HepG2 (cell line): ENCODE data around the gene ANLN. TPM values are rescaled to one million over a fixed set of nuclear protein-coding genes. Genes with fewer than 3 reads are reported as not detected.
A peak's percentile ranks its signal among the peaks of the same experiment; 100 is the strongest.

Experiments used
- CBX5 ChIP-seq: sonication (generic); formaldehyde crosslinking; IDR thresholded peaks from 2 replicates; pipeline ENCODE4 v1.4.0; 2020; ENCODE audit warnings: missing genetic modification reagents, borderline replicate concordance
- ETV6 ChIP-seq: sonication (generic); formaldehyde crosslinking; conservative IDR thresholded peaks from 2 replicates; pipeline ENCODE4 v1.4.0; 2020; ENCODE audit warnings: missing genetic modification reagents
- GZF1 ChIP-seq: sonication (generic); formaldehyde crosslinking; IDR thresholded peaks from 2 replicates; pipeline ENCODE4 v1.5.1; 2020; ENCODE audit warnings: mild to moderate bottlenecking, missing genetic modification reagents
- HDAC2 ChIP-seq: sonication (generic); formaldehyde crosslinking; IDR thresholded peaks from 2 replicates; pipeline ENCODE4 v1.4.0; 2020; ENCODE audit warnings: missing genetic modification reagents
- NCOA1 ChIP-seq: sonication (generic); formaldehyde crosslinking; IDR thresholded peaks from 2 replicates; pipeline ENCODE4 v1.9.0; 2021; ENCODE audit warnings: missing genetic modification reagents
- TP53 ChIP-seq: sonication (generic); formaldehyde crosslinking; conservative IDR thresholded peaks from 2 replicates; pipeline ENCODE4 v1.4.0; 2020; ENCODE audit warnings: missing genetic modification reagents
- ZFY ChIP-seq: sonication (generic); formaldehyde crosslinking; IDR thresholded peaks from 2 replicates; pipeline ENCODE4 v1.4.0; 2020; ENCODE audit warnings: missing genetic modification reagents
- ZNF292 ChIP-seq: sonication (generic); formaldehyde crosslinking; IDR thresholded peaks from 2 replicates; pipeline ENCODE4 v1.8.1; 2022; ENCODE audit warnings: mild to moderate bottlenecking, low read depth, missing genetic modification reagents, borderline replicate concordance
- ZNF547 ChIP-seq: sonication (generic); formaldehyde crosslinking; IDR thresholded peaks from 2 replicates; pipeline ENCODE4 v1.5.1; 2020; ENCODE audit warnings: mild to moderate bottlenecking, missing genetic modification reagents
- ZNF550 ChIP-seq: sonication (generic); formaldehyde crosslinking; IDR thresholded peaks from 2 replicates; pipeline ENCODE4 v1.4.0; 2020; ENCODE audit warnings: mild to moderate bottlenecking, missing genetic modification reagents, borderline replicate concordance
- ZNF562 ChIP-seq: sonication (generic); formaldehyde crosslinking; IDR thresholded peaks from 2 replicates; pipeline ENCODE4 v1.8.0; 2022; ENCODE audit warnings: missing genetic modification reagents, borderline replicate concordance
- ZNF616 ChIP-seq: sonication (generic); formaldehyde crosslinking; IDR thresholded peaks from 2 replicates; pipeline ENCODE4 v1.5.0; 2020; ENCODE audit warnings: low read depth, mild to moderate bottlenecking, missing genetic modification reagents
- ZSCAN25 ChIP-seq: sonication (generic); formaldehyde crosslinking; IDR thresholded peaks from 2 replicates; pipeline ENCODE4 v1.8.0; 2022; ENCODE audit warnings: mild to moderate bottlenecking, missing genetic modification reagents
- ZZZ3 ChIP-seq: sonication (generic); formaldehyde crosslinking; IDR thresholded peaks from 2 replicates; pipeline ENCODE4 v1.4.0; 2020; ENCODE audit warnings: missing genetic modification reagents, mild to moderate bottlenecking, borderline replicate concordance
- polyA plus RNA-seq, 8 experiments: library from polyadenylated mRNA; depleted of rRNA in 3 of 8; stranded (reverse) in 7 of 8; unstranded in 1 of 8; fragments of >200 nt; fragmentation: Illumina TruSeq in 4 of 8; extraction: Trizol in 4 of 8; gene quantifications; 2 replicates each; pipeline versions ENCODE4 v1.2.1 to v1.2.3, GENCODE V29; 2011 to 2016; ENCODE audit warnings: low read depth in 4 of 8, missing spikeins in 1 of 8, mixed read lengths in 1 of 8; ENCODE audit not compliant: insufficient read depth in 1 of 8
- total RNA-seq, 5 experiments: library from RNA; depleted of rRNA; stranded (reverse); fragments of >200 nt; fragmentation: Illumina TruSeq; extraction: Trizol; gene quantifications; 2 replicates each; pipeline ENCODE4 v1.2.3, GENCODE V29; 2016; ENCODE audit warnings: low read depth in 1 of 5
- TF ChIP-seq, protein P1 (sequence below): sonication (generic); formaldehyde crosslinking; IDR thresholded peaks from 2 replicates; pipeline ENCODE4 v1.4.0; 2020; ENCODE audit warnings: mild to moderate bottlenecking, missing genetic modification reagents, borderline replicate concordance
- TF ChIP-seq, protein P2 (sequence below): sonication (generic); formaldehyde crosslinking; IDR thresholded peaks from 2 replicates; pipeline ENCODE4 v1.5.0; 2020; ENCODE audit warnings: missing genetic modification reagents
- TF ChIP-seq, protein P3 (sequence below): sonication (generic); formaldehyde crosslinking; IDR thresholded peaks from 2 replicates; pipeline ENCODE4 v1.5.0; 2020; ENCODE audit warnings: missing genetic modification reagents, mild to moderate bottlenecking, borderline replicate concordance
- TF ChIP-seq, protein P4 (sequence below): sonication (generic); formaldehyde crosslinking; IDR thresholded peaks from 2 replicates; pipeline ENCODE4 v1.8.1; 2023; ENCODE audit warnings: missing genetic modification reagents, mild to moderate bottlenecking, borderline replicate concordance
- TF ChIP-seq, protein P5 (sequence below): sonication (generic); formaldehyde crosslinking; IDR thresholded peaks from 2 replicates; pipeline ENCODE4 v1.4.0; 2020; ENCODE audit warnings: missing genetic modification reagents, borderline replicate concordance

The ANLN gene
- total and polyA plus RNA-seq, 2 of the 13 experiments (the other 11 are each of a cell fraction or from before 2014, with no cell fraction given), result 20.0 to 72.0 TPM

DNA sequence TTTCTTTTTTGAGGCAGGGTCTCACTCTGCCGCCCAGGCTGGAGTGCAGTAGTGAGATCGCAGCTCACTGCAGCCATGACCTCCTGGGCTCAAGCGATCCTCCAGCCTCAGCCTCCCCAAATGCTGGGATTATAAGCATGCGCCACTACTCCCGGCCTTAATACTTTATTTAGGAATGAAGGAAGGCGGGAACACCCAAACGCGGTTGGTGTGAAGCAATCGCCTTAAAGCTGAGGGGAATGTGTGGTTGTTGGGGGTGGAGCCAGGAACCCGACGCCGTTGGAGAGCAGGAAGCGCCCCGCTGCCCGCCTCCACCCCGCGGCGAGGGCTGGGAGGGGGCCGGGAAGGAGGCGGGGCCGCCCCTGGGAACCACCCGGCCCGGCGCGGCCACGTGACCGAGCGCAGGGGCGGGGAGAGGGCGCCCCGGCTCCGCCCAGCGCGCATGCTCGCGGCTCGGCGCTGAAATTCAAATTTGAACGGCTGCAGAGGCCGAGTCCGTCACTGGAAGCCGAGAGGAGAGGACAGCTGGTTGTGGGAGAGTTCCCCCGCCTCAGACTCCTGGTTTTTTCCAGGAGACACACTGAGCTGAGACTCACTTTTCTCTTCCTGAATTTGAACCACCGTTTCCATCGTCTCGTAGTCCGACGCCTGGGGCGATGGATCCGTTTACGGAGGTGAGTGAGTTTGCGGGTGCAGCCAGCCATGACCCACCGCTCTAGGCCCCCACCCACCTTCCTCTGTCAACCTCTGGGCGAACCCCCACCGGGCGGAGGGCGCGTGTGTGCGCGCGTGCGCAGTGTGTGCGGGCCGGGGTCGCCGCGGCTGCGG lies at the start of gene ANLN (continued):
- TF ChIP-seq ETV6 (CRISPR knock-in tag) (no peak), ZNF547 (no peak; the same call in 1 of the 2 replicates), CBX5 (0 out of 2 replicates have a peak, but pooled peaks have one; percentile 54), ZNF292 (CRISPR knock-in tag) (peak; percentile 79; the same call in 1 of the 2 replicates), ZNF616 (no peak), ZNF562 (CRISPR knock-in tag) (no peak; the same call in 1 of the 2 replicates), ZNF550 (CRISPR knock-in tag) (no peak), GZF1 (CRISPR knock-in tag) (no peak), ZSCAN25 (CRISPR knock-in tag) (no peak), ZZZ3 (CRISPR knock-in tag) (peak; percentile 36; the same call in 1 of the 2 replicates), TP53 (CRISPR knock-in tag) (no peak), NCOA1 (CRISPR knock-in tag) (peak; percentile 88), HDAC2 (no peak), ZFY (CRISPR knock-in tag) (no peak)
- TF ChIP-seq, protein P1, sequence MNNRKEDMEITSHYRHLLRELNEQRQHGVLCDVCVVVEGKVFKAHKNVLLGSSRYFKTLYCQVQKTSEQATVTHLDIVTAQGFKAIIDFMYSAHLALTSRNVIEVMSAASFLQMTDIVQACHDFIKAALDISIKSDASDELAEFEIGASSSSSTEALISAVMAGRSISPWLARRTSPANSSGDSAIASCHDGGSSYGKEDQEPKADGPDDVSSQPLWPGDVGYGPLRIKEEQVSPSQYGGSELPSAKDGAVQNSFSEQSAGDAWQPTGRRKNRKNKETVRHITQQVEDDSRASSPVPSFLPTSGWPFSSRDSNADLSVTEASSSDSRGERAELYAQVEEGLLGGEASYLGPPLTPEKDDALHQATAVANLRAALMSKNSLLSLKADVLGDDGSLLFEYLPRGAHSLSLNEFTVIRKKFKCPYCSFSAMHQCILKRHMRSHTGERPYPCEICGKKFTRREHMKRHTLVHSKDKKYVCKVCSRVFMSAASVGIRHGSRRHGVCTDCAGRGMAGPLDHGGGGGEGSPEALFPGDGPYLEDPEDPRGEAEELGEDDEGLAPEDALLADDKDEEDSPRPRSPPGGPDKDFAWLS (CRISPR knock-in tag), result no peak
- TF ChIP-seq, protein P2, sequence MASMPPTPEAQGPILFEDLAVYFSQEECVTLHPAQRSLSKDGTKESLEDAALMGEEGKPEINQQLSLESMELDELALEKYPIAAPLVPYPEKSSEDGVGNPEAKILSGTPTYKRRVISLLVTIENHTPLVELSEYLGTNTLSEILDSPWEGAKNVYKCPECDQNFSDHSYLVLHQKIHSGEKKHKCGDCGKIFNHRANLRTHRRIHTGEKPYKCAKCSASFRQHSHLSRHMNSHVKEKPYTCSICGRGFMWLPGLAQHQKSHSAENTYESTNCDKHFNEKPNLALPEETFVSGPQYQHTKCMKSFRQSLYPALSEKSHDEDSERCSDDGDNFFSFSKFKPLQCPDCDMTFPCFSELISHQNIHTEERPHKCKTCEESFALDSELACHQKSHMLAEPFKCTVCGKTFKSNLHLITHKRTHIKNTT (CRISPR knock-in tag), result no peak
- TF ChIP-seq, protein P3, sequence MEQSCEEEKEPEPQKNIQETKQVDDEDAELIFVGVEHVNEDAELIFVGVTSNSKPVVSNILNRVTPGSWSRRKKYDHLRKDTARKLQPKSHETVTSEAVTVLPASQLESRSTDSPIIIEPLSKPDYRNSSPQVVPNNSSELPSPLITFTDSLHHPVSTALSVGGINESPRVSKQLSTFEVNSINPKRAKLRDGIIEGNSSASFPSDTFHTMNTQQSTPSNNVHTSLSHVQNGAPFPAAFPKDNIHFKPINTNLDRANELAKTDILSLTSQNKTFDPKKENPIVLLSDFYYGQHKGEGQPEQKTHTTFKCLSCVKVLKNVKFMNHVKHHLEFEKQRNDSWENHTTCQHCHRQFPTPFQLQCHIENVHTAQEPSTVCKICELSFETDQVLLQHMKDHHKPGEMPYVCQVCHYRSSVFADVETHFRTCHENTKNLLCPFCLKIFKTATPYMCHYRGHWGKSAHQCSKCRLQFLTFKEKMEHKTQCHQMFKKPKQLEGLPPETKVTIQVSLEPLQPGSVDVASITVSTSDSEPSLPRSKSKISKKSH (CRISPR knock-in tag), result peak; percentile 90
- TF ChIP-seq, protein P4, sequence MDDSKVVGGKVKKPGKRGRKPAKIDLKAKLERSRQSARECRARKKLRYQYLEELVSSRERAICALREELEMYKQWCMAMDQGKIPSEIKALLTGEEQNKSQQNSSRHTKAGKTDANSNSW, result no peak
- TF ChIP-seq, protein P5, sequence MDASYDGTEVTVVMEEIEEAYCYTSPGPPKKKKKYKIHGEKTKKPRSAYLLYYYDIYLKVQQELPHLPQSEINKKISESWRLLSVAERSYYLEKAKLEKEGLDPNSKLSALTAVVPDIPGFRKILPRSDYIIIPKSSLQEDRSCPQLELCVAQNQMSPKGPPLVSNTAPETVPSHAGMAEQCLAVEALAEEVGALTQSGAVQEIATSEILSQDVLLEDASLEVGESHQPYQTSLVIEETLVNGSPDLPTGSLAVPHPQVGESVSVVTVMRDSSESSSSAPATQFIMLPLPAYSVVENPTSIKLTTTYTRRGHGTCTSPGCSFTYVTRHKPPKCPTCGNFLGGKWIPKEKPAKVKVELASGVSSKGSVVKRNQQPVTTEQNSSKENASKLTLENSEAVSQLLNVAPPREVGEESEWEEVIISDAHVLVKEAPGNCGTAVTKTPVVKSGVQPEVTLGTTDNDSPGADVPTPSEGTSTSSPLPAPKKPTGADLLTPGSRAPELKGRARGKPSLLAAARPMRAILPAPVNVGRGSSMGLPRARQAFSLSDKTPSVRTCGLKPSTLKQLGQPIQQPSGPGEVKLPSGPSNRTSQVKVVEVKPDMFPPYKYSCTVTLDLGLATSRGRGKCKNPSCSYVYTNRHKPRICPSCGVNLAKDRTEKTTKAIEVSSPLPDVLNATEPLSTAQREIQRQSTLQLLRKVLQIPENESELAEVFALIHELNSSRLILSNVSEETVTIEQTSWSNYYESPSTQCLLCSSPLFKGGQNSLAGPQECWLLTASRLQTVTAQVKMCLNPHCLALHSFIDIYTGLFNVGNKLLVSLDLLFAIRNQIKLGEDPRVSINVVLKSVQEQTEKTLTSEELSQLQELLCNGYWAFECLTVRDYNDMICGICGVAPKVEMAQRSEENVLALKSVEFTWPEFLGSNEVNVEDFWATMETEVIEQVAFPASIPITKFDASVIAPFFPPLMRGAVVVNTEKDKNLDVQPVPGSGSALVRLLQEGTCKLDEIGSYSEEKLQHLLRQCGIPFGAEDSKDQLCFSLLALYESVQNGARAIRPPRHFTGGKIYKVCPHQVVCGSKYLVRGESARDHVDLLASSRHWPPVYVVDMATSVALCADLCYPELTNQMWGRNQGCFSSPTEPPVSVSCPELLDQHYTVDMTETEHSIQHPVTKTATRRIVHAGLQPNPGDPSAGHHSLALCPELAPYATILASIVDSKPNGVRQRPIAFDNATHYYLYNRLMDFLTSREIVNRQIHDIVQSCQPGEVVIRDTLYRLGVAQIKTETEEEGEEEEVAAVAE (CRISPR knock-in tag), result no peak
